ENCODE data around the gene FRMD6.

FRMD6 gene

GRCh38 chr14:51680031-51680430, 28.3 kb downstream of the FRMD6 start:
- no peaks in the 10 kb centered on the region for H3K4me1 ChIP-seq (ENCODE audit: insufficient read depth, insufficient read length)
- no peaks in the 10 kb centered on the region for H3K36me3 ChIP-seq (ENCODE audit: insufficient read depth, insufficient read length, low read length)
- no peak for TF ChIP-seq SUZ12 (IDR thresholded peaks at IDR 0.05; ENCODE audit: extremely low read depth, insufficient read depth, insufficient read length)
- TF ChIP-seq ZNF274 (IDR thresholded peaks at IDR 0.05; ENCODE audit: low read depth, low read length) = no peak
- no peak for TF ChIP-seq YY1 (IDR thresholded peaks at IDR 0.05; ENCODE audit: insufficient read depth, insufficient read length)

GRCh38 chr14:51681411-51681810, 29.7 kb downstream of the FRMD6 start:
- Histone ChIP-seq H3K36me3 (ENCODE audit: insufficient read depth, insufficient read length, low read length) (no peaks in the 10 kb centered on the region), H3K9me3 (ENCODE audit: insufficient read depth, low read length) (no peaks in the 10 kb centered on the region), H3K4me1 (ENCODE audit: insufficient read depth, insufficient read length) (no peaks in the 10 kb centered on the region), H3K4me3 (ENCODE audit: insufficient read length, low read depth) (no peak overlapping the region), H3K9ac (ENCODE audit: insufficient read length, low read depth) (no peak overlapping the region), H3K27me3 (ENCODE audit: insufficient read depth, insufficient read length) (no peaks in the 10 kb centered on the region)
- no peak for DNase-seq (ENCODE audit: low read depth, low spot score)
- no peak for TF ChIP-seq YY1 (IDR thresholded peaks at IDR 0.05; ENCODE audit: insufficient read depth, insufficient read length)
- no peak for TF ChIP-seq SUZ12 (IDR thresholded peaks at IDR 0.05; ENCODE audit: extremely low read depth, insufficient read depth, insufficient read length)
- TF ChIP-seq ZNF274 (IDR thresholded peaks at IDR 0.05; ENCODE audit: low read depth, low read length) = no peak

More at GRCh38 chr14:51680031-51680430, 28.3 kb downstream of the FRMD6 start:
- DNase-seq (ENCODE audit: low read depth, low spot score) = no peak
- no peak overlapping the region for H3K4me3 ChIP-seq (ENCODE audit: insufficient read length, low read depth)
- H3K9ac ChIP-seq (ENCODE audit: insufficient read length, low read depth) = no peak overlapping the region
- H3K27me3 ChIP-seq (ENCODE audit: insufficient read depth, insufficient read length) = no peaks in the 10 kb centered on the region
- no peaks in the 10 kb centered on the region for H3K9me3 ChIP-seq (ENCODE audit: insufficient read depth, low read length)

- Histone ChIP-seq H3K36me3 (ENCODE audit: insufficient read depth, insufficient read length, low read length) (no peaks in the 10 kb centered on the region), H3K9me3 (ENCODE audit: insufficient read depth, low read length) (no peaks in the 10 kb centered on the region), H3K9ac (ENCODE audit: insufficient read length, low read depth) (no peak overlapping the region), H3K4me1 (ENCODE audit: insufficient read depth, insufficient read length) (no peaks in the 10 kb centered on the region), H3K27me3 (ENCODE audit: insufficient read depth, insufficient read length) (no peaks in the 10 kb centered on the region), H3K4me3 (ENCODE audit: insufficient read length, low read depth) (no peak overlapping the region)
- no peak for TF ChIP-seq SUZ12 (IDR thresholded peaks at IDR 0.05; ENCODE audit: extremely low read depth, insufficient read depth, insufficient read length)
- no peak for TF ChIP-seq YY1 (IDR thresholded peaks at IDR 0.05; ENCODE audit: insufficient read depth, insufficient read length)
- no peak for TF ChIP-seq ZNF274 (IDR thresholded peaks at IDR 0.05; ENCODE audit: low read depth, low read length)
- DNase-seq (ENCODE audit: low read depth, low spot score) = no peak
Observed at GRCh38 chr14:51682411-51682810, 30.7 kb downstream of the FRMD6 start.

- DNase-seq (ENCODE audit: low read depth, low spot score) = no peak
- Histone ChIP-seq H3K9me3 (ENCODE audit: insufficient read depth, low read length) (no peaks in the 10 kb centered on the region), H3K4me3 (ENCODE audit: insufficient read length, low read depth) (no peak overlapping the region), H3K4me1 (ENCODE audit: insufficient read depth, insufficient read length) (no peaks in the 10 kb centered on the region), H3K36me3 (ENCODE audit: insufficient read depth, insufficient read length, low read length) (peaks cover 4% of the 10 kb centered on the region), H3K27me3 (ENCODE audit: insufficient read depth, insufficient read length) (no peaks in the 10 kb centered on the region), H3K9ac (ENCODE audit: insufficient read length, low read depth) (no peak overlapping the region)
- no peak for TF ChIP-seq SUZ12 (IDR thresholded peaks at IDR 0.05; ENCODE audit: extremely low read depth, insufficient read depth, insufficient read length)
Observed at GRCh38 chr14:51684760-51685159, 33.0 kb downstream of the FRMD6 start.

GRCh38 chr14:51691176-51691575, 39.5 kb downstream of the FRMD6 start:
- H3K9me3 ChIP-seq (ENCODE audit: insufficient read depth, low read length) = no peaks in the 10 kb centered on the region
- peaks cover 28% of the 10 kb centered on the region for H3K36me3 ChIP-seq (ENCODE audit: insufficient read depth, insufficient read length, low read length)
- no peaks in the 10 kb centered on the region for H3K27me3 ChIP-seq (ENCODE audit: insufficient read depth, insufficient read length)
- no peak for DNase-seq (ENCODE audit: low read depth, low spot score)
- H3K4me1 ChIP-seq (ENCODE audit: insufficient read depth, insufficient read length) = no peaks in the 10 kb centered on the region
- no peak for TF ChIP-seq SUZ12 (IDR thresholded peaks at IDR 0.05; ENCODE audit: extremely low read depth, insufficient read depth, insufficient read length)
- no peak for TF ChIP-seq ZNF274 (IDR thresholded peaks at IDR 0.05; ENCODE audit: low read depth, low read length)
- no peak for TF ChIP-seq YY1 (IDR thresholded peaks at IDR 0.05; ENCODE audit: insufficient read depth, insufficient read length)
- no peak overlapping the region for H3K9ac ChIP-seq (ENCODE audit: insufficient read length, low read depth)
- H3K4me3 ChIP-seq (ENCODE audit: insufficient read length, low read depth) = no peak overlapping the region

- H3K36me3 ChIP-seq (ENCODE audit: insufficient read depth, insufficient read length, low read length) = peaks cover 28% of the 10 kb centered on the region
Observed at GRCh38 chr14:51692646-51693045, 40.9 kb downstream of the FRMD6 start.

GRCh38 chr14:51697848-51698247, 46.1 kb downstream of the FRMD6 start:
- Histone ChIP-seq H3K36me3 (ENCODE audit: insufficient read depth, insufficient read length, low read length) (peaks cover 31% of the 10 kb centered on the region), H3K9ac (ENCODE audit: insufficient read length, low read depth) (no peak overlapping the region), H3K27me3 (ENCODE audit: insufficient read depth, insufficient read length) (no peaks in the 10 kb centered on the region), H3K9me3 (ENCODE audit: insufficient read depth, low read length) (no peaks in the 10 kb centered on the region), H3K4me3 (ENCODE audit: insufficient read length, low read depth) (no peak overlapping the region), H3K4me1 (ENCODE audit: insufficient read depth, insufficient read length) (no peaks in the 10 kb centered on the region)
- TF ChIP-seq SUZ12 (IDR thresholded peaks at IDR 0.05; ENCODE audit: extremely low read depth, insufficient read depth, insufficient read length) = no peak
- DNase-seq (ENCODE audit: low read depth, low spot score) = no peak

More at GRCh38 chr14:51692646-51693045, 40.9 kb downstream of the FRMD6 start:
- Histone ChIP-seq H3K9ac (ENCODE audit: insufficient read length, low read depth) (no peak overlapping the region), H3K27me3 (ENCODE audit: insufficient read depth, insufficient read length) (no peaks in the 10 kb centered on the region), H3K9me3 (ENCODE audit: insufficient read depth, low read length) (no peaks in the 10 kb centered on the region), H3K4me3 (ENCODE audit: insufficient read length, low read depth) (no peak overlapping the region), H3K4me1 (ENCODE audit: insufficient read depth, insufficient read length) (no peaks in the 10 kb centered on the region)
- TF ChIP-seq YY1 (IDR thresholded peaks at IDR 0.05; ENCODE audit: insufficient read depth, insufficient read length) (no peak), SUZ12 (IDR thresholded peaks at IDR 0.05; ENCODE audit: extremely low read depth, insufficient read depth, insufficient read length) (no peak), ZNF274 (IDR thresholded peaks at IDR 0.05; ENCODE audit: low read depth, low read length) (no peak)
- no peak for DNase-seq (ENCODE audit: low read depth, low spot score)

- no peaks in the 10 kb centered on the region for H3K4me1 ChIP-seq (ENCODE audit: insufficient read depth, insufficient read length)
- H3K9me3 ChIP-seq (ENCODE audit: insufficient read depth, low read length) = no peaks in the 10 kb centered on the region
- TF ChIP-seq ZNF274 (IDR thresholded peaks at IDR 0.05; ENCODE audit: low read depth, low read length) (no peak), SUZ12 (IDR thresholded peaks at IDR 0.05; ENCODE audit: extremely low read depth, insufficient read depth, insufficient read length) (no peak), YY1 (IDR thresholded peaks at IDR 0.05; ENCODE audit: insufficient read depth, insufficient read length) (no peak)
- H3K4me3 ChIP-seq (ENCODE audit: insufficient read length, low read depth) = no peak overlapping the region
- no peaks in the 10 kb centered on the region for H3K27me3 ChIP-seq (ENCODE audit: insufficient read depth, insufficient read length)
- peaks cover 40% of the 10 kb centered on the region for H3K36me3 ChIP-seq (ENCODE audit: insufficient read depth, insufficient read length, low read length)
- DNase-seq (ENCODE audit: low read depth, low spot score) = no peak
- no peak overlapping the region for H3K9ac ChIP-seq (ENCODE audit: insufficient read length, low read depth)
Observed at GRCh38 chr14:51701951-51702350, 50.2 kb downstream of the FRMD6 start.
